ENCODE results near the gene TPST2. TPM values are rescaled to one million over a fixed set of nuclear protein-coding genes. Genes with fewer than 3 reads are reported as not detected.
"Not testable (repeated sequence)": the region's sequence is repeated elsewhere in the genome, so short reads cannot be mapped to it uniquely, and the experiment has no call there.

Gene TPST2
- total RNA-seq, 1 experiment from 2014 or later = 50.1 TPM

DNA sequence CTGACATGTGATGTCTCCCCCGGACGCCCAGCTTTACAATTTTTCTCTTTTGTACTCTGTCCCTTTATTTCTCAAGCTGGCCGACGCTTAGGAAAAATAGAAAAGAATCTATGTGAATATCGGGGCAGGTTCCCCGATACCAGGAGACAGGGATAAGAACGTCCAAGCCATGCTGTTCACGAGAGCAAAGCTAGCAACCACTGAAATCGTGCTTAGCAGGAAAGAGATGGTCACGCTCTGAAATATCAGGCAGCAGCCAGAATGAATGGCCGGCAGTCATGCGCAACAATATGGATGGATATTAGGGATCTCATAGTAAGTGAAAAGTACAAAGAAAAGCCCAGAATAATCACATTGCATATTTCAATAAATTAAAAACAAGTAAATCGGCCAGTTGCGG, 24.4 kb upstream of the TPST2 start:
- Histone ChIP-seq H3K4me2 (ENCODE audit: insufficient read depth, insufficient read length, low read length) (peak overlapping the region; percentile 84), H2AK5ac (ENCODE audit: insufficient read length, low read length) (no peak overlapping the region), H4K5ac (ENCODE audit: insufficient read length, low read depth, low read length) (no peak overlapping the region), H3K23me2 (ENCODE audit: insufficient read length, low read depth, low read length, poor library complexity, severe bottlenecking) (no peaks in the 10 kb centered on the region), H3K14ac (ENCODE audit: insufficient read depth, low read length) (no peak overlapping the region), H2BK20ac (ENCODE audit: low read depth, low read length, poor library complexity, severe bottlenecking) (no peak overlapping the region), H4K20me1 (ENCODE audit: control insufficient read depth, insufficient read depth, insufficient read length) (no peaks in the 10 kb centered on the region), H2BK12ac (ENCODE audit: insufficient read length, low read depth, low read length) (no peak overlapping the region), H4K91ac (ENCODE audit: insufficient read length, low read depth, low read length) (no peak overlapping the region), H2BK5ac (ENCODE audit: insufficient read length, low read length) (no peak overlapping the region), H3T11ph (ENCODE audit: low read length) (no peak overlapping the region), H2BK15ac (ENCODE audit: low read depth, low read length) (no peak overlapping the region), H3K79me1 (ENCODE audit: insufficient read depth, low read depth, low read length, poor library complexity, severe bottlenecking) (no peaks in the 10 kb centered on the region), H3K4ac (ENCODE audit: low read depth, low read length) (no peak overlapping the region), H3K27me3 (ENCODE audit: insufficient read depth, low read length) (peaks cover 6% of the 10 kb centered on the region; the same call in 1 of the 2 replicates), H3K23ac (ENCODE audit: insufficient read length, low read depth, low read length) (no peak overlapping the region), H3K18ac (ENCODE audit: insufficient read length, low read depth, low read length) (no peak overlapping the region), H4K8ac (replicated peaks; ENCODE audit: insufficient read length, low read depth, low read length) (no peak overlapping the region), H3K56ac (ENCODE audit: insufficient read length, low read depth, low read length) (no peak overlapping the region), H3K9me3 (ENCODE audit: control insufficient read depth, low read depth, low read length) (no peaks in the 10 kb centered on the region), H3K79me2 (ENCODE audit: insufficient read depth, low read length) (no peaks in the 10 kb centered on the region), H2AFZ (ENCODE audit: low read length) (no peak overlapping the region), H3K9ac (ENCODE audit: extremely low read depth, insufficient read length, low read length) (no peak overlapping the region), H3K27ac (ENCODE audit: insufficient read length, low read depth, low read length) (no peak overlapping the region), H3K4me1 (ENCODE audit: insufficient read depth, low read length) (peaks cover 33% of the 10 kb centered on the region), H2BK120ac (ENCODE audit: low read depth, low read length, poor library complexity, severe bottlenecking) (no peak overlapping the region)
- peak overlapping the region; percentile 24 to 72 for H3K4me3 Mint-ChIP-seq
- peaks cover 0 to 2% of the 10 kb centered on the region in 2 experiments; a peak in 1 of 5 replicates for H3K9me3 Mint-ChIP-seq
- peaks cover 77% of the 10 kb centered on the region for H3K27me3 Mint-ChIP-seq (ENCODE audit: low read depth)
- no peak for DNase-seq
- H3K4me1 Mint-ChIP-seq = peaks cover 65 to 80% of the 10 kb centered on the region in 2 experiments
- no CpG with 5 or more reads among the region's 14 CpGs for WGBS (ENCODE audit: extremely low coverage, insufficient read length, low lambda C conversion rate)
- TF ChIP-seq, protein P1, sequence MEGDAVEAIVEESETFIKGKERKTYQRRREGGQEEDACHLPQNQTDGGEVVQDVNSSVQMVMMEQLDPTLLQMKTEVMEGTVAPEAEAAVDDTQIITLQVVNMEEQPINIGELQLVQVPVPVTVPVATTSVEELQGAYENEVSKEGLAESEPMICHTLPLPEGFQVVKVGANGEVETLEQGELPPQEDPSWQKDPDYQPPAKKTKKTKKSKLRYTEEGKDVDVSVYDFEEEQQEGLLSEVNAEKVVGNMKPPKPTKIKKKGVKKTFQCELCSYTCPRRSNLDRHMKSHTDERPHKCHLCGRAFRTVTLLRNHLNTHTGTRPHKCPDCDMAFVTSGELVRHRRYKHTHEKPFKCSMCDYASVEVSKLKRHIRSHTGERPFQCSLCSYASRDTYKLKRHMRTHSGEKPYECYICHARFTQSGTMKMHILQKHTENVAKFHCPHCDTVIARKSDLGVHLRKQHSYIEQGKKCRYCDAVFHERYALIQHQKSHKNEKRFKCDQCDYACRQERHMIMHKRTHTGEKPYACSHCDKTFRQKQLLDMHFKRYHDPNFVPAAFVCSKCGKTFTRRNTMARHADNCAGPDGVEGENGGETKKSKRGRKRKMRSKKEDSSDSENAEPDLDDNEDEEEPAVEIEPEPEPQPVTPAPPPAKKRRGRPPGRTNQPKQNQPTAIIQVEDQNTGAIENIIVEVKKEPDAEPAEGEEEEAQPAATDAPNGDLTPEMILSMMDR (conservative IDR thresholded peaks at IDR 0.05) = no peak
- peak overlapping the region in 2 of 3 experiments; percentile 24 to 42; a peak in 4 of 7 replicates for H3K27ac Mint-ChIP-seq
- no peaks in the 10 kb centered on the region; a peak in 1 of 7 replicates for H3K36me3 Mint-ChIP-seq (ENCODE audit: insufficient read depth in 1 of 3, low read depth in 3 of 3)

DNA sequence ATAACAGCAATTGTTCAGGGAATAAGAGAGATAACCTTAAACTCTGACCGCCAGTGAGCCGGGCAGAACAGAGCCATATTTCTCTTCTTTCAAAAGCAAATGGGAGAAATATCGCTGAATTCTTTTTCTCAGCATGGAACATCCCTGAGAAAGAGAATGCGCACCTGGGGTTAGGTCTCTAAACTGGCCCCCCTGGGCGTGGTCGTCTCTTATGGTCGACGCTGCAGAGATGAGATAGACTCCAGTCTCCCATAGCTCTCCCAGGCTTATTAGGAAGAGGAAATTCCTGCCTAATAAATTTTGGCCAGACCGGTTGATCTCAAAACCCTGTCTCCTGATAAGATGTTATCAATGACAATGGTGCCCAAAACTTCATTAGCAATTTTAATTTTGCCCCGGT, 23.8 kb upstream of the TPST2 start:
- not testable (repeated sequence) for H4K8ac ChIP-seq (replicated peaks; ENCODE audit: insufficient read length, low read depth, low read length); H2AFZ ChIP-seq (ENCODE audit: low read length); H3K14ac ChIP-seq (ENCODE audit: insufficient read depth, low read length); H2BK120ac ChIP-seq (ENCODE audit: low read depth, low read length, poor library complexity, severe bottlenecking); H3K4ac ChIP-seq (ENCODE audit: low read depth, low read length); H3K79me1 ChIP-seq (ENCODE audit: insufficient read depth, low read depth, low read length, poor library complexity, severe bottlenecking); H3K27me3 ChIP-seq (ENCODE audit: insufficient read depth, low read length); H3K79me2 ChIP-seq (ENCODE audit: insufficient read depth, low read length); H4K91ac ChIP-seq (ENCODE audit: insufficient read length, low read depth, low read length); H3T11ph ChIP-seq (ENCODE audit: low read length); H3K36me3 Mint-ChIP-seq (ENCODE audit: insufficient read depth in 1 of 3, low read depth in 3 of 3); H4K20me1 ChIP-seq (ENCODE audit: control insufficient read depth, insufficient read depth, insufficient read length); H2BK15ac ChIP-seq (ENCODE audit: low read depth, low read length); H3K9me3 Mint-ChIP-seq; H2AK5ac ChIP-seq (ENCODE audit: insufficient read length, low read length); H4K5ac ChIP-seq (ENCODE audit: insufficient read length, low read depth, low read length); H3K23me2 ChIP-seq (ENCODE audit: insufficient read length, low read depth, low read length, poor library complexity, severe bottlenecking); H3K56ac ChIP-seq (ENCODE audit: insufficient read length, low read depth, low read length); H3K27ac ChIP-seq (ENCODE audit: insufficient read length, low read depth, low read length); H3K9me3 ChIP-seq (ENCODE audit: control insufficient read depth, low read depth, low read length); H3K18ac ChIP-seq (ENCODE audit: insufficient read length, low read depth, low read length); H2BK5ac ChIP-seq (ENCODE audit: insufficient read length, low read length); H3K23ac ChIP-seq (ENCODE audit: insufficient read length, low read depth, low read length); H3K9ac ChIP-seq (ENCODE audit: extremely low read depth, insufficient read length, low read length); H2BK20ac ChIP-seq (ENCODE audit: low read depth, low read length, poor library complexity, severe bottlenecking); H2BK12ac ChIP-seq (ENCODE audit: insufficient read length, low read depth, low read length)
- Histone ChIP-seq H3K4me2 (ENCODE audit: insufficient read depth, insufficient read length, low read length) (peak overlapping the region; percentile 84), H3K4me1 (ENCODE audit: insufficient read depth, low read length) (peaks cover 35% of the 10 kb centered on the region)
- peaks cover 67 to 81% of the 10 kb centered on the region in 2 experiments for H3K4me1 Mint-ChIP-seq
- DNase-seq = peak; percentile 75
- WGBS (ENCODE audit: extremely low coverage, insufficient read length, low lambda C conversion rate) = no CpG with 5 or more reads among the region's 10 CpGs
- peaks cover 75% of the 10 kb centered on the region for H3K27me3 Mint-ChIP-seq (ENCODE audit: low read depth)
- peak overlapping the region; percentile 24 to 72 for H3K4me3 Mint-ChIP-seq
- H3K27ac Mint-ChIP-seq = peak overlapping the region in 1 of 3 experiments; percentile 87; a peak in 3 of 7 replicates

Data from H9 (cell line).